Inferior parietal cortex (tissue), 1 donor: ENCODE data around the gene CD244.
"Not testable (repeated sequence)": the region's sequence is repeated elsewhere in the genome, so short reads cannot be mapped to it uniquely, and the experiment has no call there.

Experiments used
- DNase-seq: peaks from one replicate; pipeline ENCODE4 v3.0.0-alpha.2; 2016; ENCODE audit errors: extremely low spot score

The CD244 gene

GRCh38 chr1:160879056-160879455 lies 16.4 kb upstream of the CD244 start:
- no peak for DNase-seq

GRCh38 chr1:160877221-160877620 lies 14.5 kb upstream of the CD244 start:
- no peak for DNase-seq

- no peak for DNase-seq
Observed at GRCh38 chr1:160876311-160876710, 13.6 kb upstream of the CD244 start.

- not testable (repeated sequence) for DNase-seq
Observed at GRCh38 chr1:160875591-160875990, 12.9 kb upstream of the CD244 start.

GRCh38 chr1:160874935-160875334 lies 12.2 kb upstream of the CD244 start:
- DNase-seq: no peak

- no peak for DNase-seq
Observed at GRCh38 chr1:160868141-160868540, 5.5 kb upstream of the CD244 start.

GRCh38 chr1:160867651-160868050 lies 5.0 kb upstream of the CD244 start:
- DNase-seq: not testable (repeated sequence)

- no peak for DNase-seq
Observed at GRCh38 chr1:160866695-160867260, 4.1 kb upstream of the CD244 start.

GRCh38 chr1:160866001-160866694 lies 3.5 kb upstream of the CD244 start:
- DNase-seq: no peak

GRCh38 chr1:160865337-160865736 lies 2.6 kb upstream of the CD244 start:
- no peak for DNase-seq

- DNase-seq: no peak
Observed at GRCh38 chr1:160864173-160864572, 1.5 kb upstream of the CD244 start.

- no peak for DNase-seq
Observed at GRCh38 chr1:160863774-160864131, 1.1 kb upstream of the CD244 start.

- no peak for DNase-seq
Observed at GRCh38 chr1:160863061-160863773, 530 bp upstream of the CD244 start.

- no peak for DNase-seq
Observed at GRCh38 chr1:160860840-160861505, 1.7 kb downstream of the CD244 start.

GRCh38 chr1:160859166-160859565 lies 3.5 kb downstream of the CD244 start:
- no peak for DNase-seq

- no peak for DNase-seq
Observed at GRCh38 chr1:160858507-160858906, 4.2 kb downstream of the CD244 start.

GRCh38 chr1:160858097-160858496 lies 4.6 kb downstream of the CD244 start:
- DNase-seq: no peak

GRCh38 chr1:160855181-160855981 lies 7.3 kb downstream of the CD244 start:
- DNase-seq: no peak

- DNase-seq: no peak
Observed at GRCh38 chr1:160853754-160854153, 8.9 kb downstream of the CD244 start.

- no peak for DNase-seq
Observed at GRCh38 chr1:160853014-160853413, 9.7 kb downstream of the CD244 start.

- no peak for DNase-seq
Observed at GRCh38 chr1:160850993-160851392, 11.7 kb downstream of the CD244 start.

GRCh38 chr1:160850541-160850940 lies 12.1 kb downstream of the CD244 start:
- no peak for DNase-seq
